ENCODE results near the gene ARHGAP12. TPM values are rescaled to one million over a fixed set of nuclear protein-coding genes. Genes with fewer than 3 reads are reported as not detected.

ARHGAP12 gene
- polyA plus RNA-seq, 1 of the 3 experiments (the other 2 are of a cell fraction) = 8.6 TPM

DNA sequence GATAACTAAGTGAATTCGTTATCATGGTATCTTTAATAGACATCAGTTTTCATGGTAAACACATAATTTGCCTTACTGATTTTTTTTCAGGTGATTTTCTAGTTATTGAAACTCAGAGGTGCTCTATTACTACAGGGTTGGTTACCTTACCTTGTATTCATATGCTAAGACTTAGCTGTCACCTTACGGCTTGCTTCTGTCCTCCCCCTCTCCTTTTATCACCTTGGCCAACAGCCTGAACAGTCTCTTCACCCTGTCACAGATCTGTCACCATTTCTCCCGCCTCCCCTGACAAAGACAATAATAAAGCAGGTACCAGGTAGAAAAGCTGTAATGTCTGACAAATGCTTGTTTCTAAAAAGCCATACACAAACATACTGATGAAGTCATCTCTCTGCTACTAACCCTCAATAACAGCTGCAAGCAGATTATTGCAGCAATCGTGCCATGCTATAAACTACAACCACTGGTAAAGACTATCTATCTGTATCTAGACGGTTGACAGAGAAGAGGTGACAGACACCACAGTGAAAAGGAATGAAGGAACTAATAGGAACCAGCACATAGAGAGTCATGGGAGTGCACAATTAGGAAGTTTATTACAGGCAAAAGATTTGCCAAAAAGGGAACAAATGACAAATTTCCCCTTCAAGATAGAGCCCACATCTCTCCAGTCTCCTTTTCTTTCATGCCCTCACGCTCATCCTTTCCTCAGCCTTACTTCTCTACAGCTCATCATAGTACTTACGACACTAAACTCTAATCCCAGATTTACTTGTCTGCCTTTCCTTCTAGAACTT lies 57.2 kb downstream of the ARHGAP12 start (continued):
- TF ChIP-seq, protein P1, sequence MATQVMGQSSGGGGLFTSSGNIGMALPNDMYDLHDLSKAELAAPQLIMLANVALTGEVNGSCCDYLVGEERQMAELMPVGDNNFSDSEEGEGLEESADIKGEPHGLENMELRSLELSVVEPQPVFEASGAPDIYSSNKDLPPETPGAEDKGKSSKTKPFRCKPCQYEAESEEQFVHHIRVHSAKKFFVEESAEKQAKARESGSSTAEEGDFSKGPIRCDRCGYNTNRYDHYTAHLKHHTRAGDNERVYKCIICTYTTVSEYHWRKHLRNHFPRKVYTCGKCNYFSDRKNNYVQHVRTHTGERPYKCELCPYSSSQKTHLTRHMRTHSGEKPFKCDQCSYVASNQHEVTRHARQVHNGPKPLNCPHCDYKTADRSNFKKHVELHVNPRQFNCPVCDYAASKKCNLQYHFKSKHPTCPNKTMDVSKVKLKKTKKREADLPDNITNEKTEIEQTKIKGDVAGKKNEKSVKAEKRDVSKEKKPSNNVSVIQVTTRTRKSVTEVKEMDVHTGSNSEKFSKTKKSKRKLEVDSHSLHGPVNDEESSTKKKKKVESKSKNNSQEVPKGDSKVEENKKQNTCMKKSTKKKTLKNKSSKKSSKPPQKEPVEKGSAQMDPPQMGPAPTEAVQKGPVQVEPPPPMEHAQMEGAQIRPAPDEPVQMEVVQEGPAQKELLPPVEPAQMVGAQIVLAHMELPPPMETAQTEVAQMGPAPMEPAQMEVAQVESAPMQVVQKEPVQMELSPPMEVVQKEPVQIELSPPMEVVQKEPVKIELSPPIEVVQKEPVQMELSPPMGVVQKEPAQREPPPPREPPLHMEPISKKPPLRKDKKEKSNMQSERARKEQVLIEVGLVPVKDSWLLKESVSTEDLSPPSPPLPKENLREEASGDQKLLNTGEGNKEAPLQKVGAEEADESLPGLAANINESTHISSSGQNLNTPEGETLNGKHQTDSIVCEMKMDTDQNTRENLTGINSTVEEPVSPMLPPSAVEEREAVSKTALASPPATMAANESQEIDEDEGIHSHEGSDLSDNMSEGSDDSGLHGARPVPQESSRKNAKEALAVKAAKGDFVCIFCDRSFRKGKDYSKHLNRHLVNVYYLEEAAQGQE (IDR thresholded peaks at IDR 0.05; ENCODE audit: low read depth, low read length) = no peak
- TF ChIP-seq, protein P2, sequence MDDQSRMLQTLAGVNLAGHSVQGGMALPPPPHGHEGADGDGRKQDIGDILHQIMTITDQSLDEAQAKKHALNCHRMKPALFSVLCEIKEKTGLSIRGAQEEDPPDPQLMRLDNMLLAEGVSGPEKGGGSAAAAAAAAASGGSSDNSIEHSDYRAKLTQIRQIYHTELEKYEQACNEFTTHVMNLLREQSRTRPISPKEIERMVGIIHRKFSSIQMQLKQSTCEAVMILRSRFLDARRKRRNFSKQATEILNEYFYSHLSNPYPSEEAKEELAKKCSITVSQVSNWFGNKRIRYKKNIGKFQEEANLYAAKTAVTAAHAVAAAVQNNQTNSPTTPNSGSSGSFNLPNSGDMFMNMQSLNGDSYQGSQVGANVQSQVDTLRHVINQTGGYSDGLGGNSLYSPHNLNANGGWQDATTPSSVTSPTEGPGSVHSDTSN (IDR thresholded peaks at IDR 0.05) = no peak

DNA sequence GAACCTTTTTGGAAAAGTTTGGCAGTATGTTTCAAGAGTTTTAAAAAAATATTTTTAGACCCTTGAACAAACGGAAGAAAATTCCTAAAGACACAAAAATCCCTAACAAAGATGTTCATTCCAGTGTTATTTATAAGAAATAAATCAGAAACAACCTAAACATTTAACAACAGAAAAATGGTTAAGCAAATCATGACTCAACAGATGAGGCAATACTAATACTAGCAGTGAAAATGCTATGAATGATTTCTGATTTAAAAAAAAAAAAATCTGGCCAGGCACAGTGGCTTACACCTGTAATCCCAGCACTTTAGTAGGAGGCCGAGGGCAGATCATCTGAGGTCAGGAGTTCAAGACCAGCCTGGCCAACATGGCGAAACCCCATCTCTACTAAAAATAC lies 61.0 kb downstream of the ARHGAP12 start:
- H3K79me2 ChIP-seq (ENCODE audit: insufficient read depth) = peaks cover 83% of the 10 kb centered on the region
- POLR2A ChIA-PET = no interaction called here
- TF ChIP-seq TCF12 (IDR thresholded peaks at IDR 0.05) (no peak), FOSL2 (IDR thresholded peaks at IDR 0.05; ENCODE audit: borderline replicate concordance, low read depth) (0 out of 2 replicates have a peak, but pooled peaks have one; percentile 5)

DNA sequence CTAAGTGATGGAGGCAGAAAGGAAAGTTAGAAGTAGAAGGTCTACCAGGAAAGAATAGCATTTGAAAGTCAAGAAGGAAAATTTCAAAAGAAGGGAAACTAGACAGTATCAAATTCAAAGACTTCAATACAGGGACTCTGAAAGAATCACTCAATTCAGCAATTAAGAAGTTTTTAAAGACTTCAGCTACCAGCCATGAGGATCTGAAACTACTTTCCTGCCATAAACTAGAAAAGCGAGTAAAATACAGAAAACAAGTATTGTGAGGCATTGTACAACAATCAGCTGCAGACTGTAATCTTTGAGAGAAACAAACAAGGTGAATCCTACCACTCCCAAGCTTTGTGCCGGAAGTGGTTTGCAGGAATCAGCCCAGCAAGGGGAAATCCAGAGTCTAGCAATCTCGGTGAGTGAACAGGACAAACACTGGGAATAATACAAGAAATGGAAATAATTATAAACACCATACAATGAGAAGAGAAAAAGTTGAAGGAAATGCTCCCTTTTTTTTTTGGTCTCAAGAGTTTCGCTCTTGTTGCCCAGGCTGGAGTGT lies 62.4 kb downstream of the ARHGAP12 start:
- Histone ChIP-seq H2AFZ (ENCODE audit: low read depth) (no peak overlapping the region), H3K36me3 (replicated peaks in 1 of 2; ENCODE audit: control insufficient read depth in 1 of 2, insufficient read depth in 2 of 2, low read length in 1 of 2) (peaks cover 2 to 7% of the 10 kb centered on the region in 2 experiments), H3K9me2 (no peaks in the 10 kb centered on the region), H3K9ac (no peak overlapping the region), H3K4me1 (ENCODE audit: control insufficient read depth in 1 of 2, insufficient read depth in 2 of 2, low read depth in 1 of 2, low read length in 1 of 2) (peaks cover 3 to 16% of the 10 kb centered on the region in 2 experiments; a peak in 3 of 4 replicates), H3K79me2 (ENCODE audit: insufficient read depth) (peaks cover 81% of the 10 kb centered on the region), H3K27me3 (ENCODE audit: insufficient read depth) (no peaks in the 10 kb centered on the region), H4K20me1 (ENCODE audit: insufficient read depth) (peaks cover 47% of the 10 kb centered on the region), H3F3A (replicated peaks; ENCODE audit: insufficient read depth) (peaks cover 12% of the 10 kb centered on the region), H3K4me3 (ENCODE audit: low read depth in 2 of 2, low read length in 1 of 2) (no peak overlapping the region), H3K27ac (ENCODE audit: low read depth in 2 of 2, low read length in 1 of 2) (no peak overlapping the region), H3K4me2 (no peak overlapping the region), H3K9me3 (no peaks in the 10 kb centered on the region)
- no peak for DNase-seq
- CTCF ChIA-PET = interaction anchor here (1.0 kb wide), 1 partner anchor 16 kb away, joined by 3 read pairs; no protein-coding TSS in a partner anchor
- TF ChIP-seq GATA2 (CRISPR knock-in tag; IDR thresholded peaks at IDR 0.05) = no peak
- TF ChIP-seq, protein P3, sequence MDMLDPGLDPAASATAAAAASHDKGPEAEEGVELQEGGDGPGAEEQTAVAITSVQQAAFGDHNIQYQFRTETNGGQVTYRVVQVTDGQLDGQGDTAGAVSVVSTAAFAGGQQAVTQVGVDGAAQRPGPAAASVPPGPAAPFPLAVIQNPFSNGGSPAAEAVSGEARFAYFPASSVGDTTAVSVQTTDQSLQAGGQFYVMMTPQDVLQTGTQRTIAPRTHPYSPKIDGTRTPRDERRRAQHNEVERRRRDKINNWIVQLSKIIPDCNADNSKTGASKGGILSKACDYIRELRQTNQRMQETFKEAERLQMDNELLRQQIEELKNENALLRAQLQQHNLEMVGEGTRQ (IDR thresholded peaks at IDR 0.05; ENCODE audit: borderline replicate concordance, low read depth, low read length) = no peak
- no peak for TF ChIP-seq RAD21 (IDR thresholded peaks at IDR 0.05; ENCODE audit: low read length)
- TF ChIP-seq CHD2 (IDR thresholded peaks at IDR 0.05; ENCODE audit: low read length, partially characterized antibody) = no peak
- TF ChIP-seq JUND (IDR thresholded peaks at IDR 0.05) = no peak
- no peak for TF ChIP-seq YY1 (IDR thresholded peaks at IDR 0.05; ENCODE audit: low read depth)
- TF ChIP-seq RCOR1 (IDR thresholded peaks at IDR 0.05; ENCODE audit: low read length) = no peak
- no peak for TF ChIP-seq NRF1 (IDR thresholded peaks at IDR 0.05; ENCODE audit: low read depth, low read length)
- TF ChIP-seq, protein P4, sequence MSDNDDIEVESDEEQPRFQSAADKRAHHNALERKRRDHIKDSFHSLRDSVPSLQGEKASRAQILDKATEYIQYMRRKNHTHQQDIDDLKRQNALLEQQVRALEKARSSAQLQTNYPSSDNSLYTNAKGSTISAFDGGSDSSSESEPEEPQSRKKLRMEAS (IDR thresholded peaks at IDR 0.05; ENCODE audit: low read depth) = no peak
- TF ChIP-seq MEF2A (IDR thresholded peaks at IDR 0.05; ENCODE audit: borderline replicate concordance, low read depth) = no peak
- TF ChIP-seq, protein P2 (IDR thresholded peaks at IDR 0.05) = no peak
- TF ChIP-seq POLR2AphosphoS5 (IDR thresholded peaks at IDR 0.05; ENCODE audit: low read depth, low read length) = no peak
- POLR2A ChIA-PET = no interaction called here
- 87% methylated on average over 4 of the region's 4 CpGs for WGBS (ENCODE audit: low lambda C conversion rate)

More for the DNA sequence above, 61.0 kb downstream of the ARHGAP12 start:
- Histone ChIP-seq H3K9me2 (no peaks in the 10 kb centered on the region), H3K27me3 (ENCODE audit: insufficient read depth) (no peaks in the 10 kb centered on the region), H3K4me1 (ENCODE audit: control insufficient read depth in 1 of 2, insufficient read depth in 2 of 2, low read depth in 1 of 2, low read length in 1 of 2) (peaks cover 2 to 12% of the 10 kb centered on the region in 2 experiments; a peak in 3 of 4 replicates), H3K36me3 (replicated peaks in 1 of 2; ENCODE audit: control insufficient read depth in 1 of 2, insufficient read depth in 2 of 2, low read length in 1 of 2) (peaks cover 0 to 3% of the 10 kb centered on the region in 2 experiments), H4K20me1 (ENCODE audit: insufficient read depth) (peaks cover 52% of the 10 kb centered on the region), H2AFZ (ENCODE audit: low read depth) (no peak overlapping the region), H3K4me3 (ENCODE audit: low read depth in 2 of 2, low read length in 1 of 2) (no peak overlapping the region), H3K9ac (no peak overlapping the region), H3K27ac (ENCODE audit: low read depth in 2 of 2, low read length in 1 of 2) (no peak overlapping the region), H3K9me3 (no peaks in the 10 kb centered on the region), H3K4me2 (no peak overlapping the region), H3F3A (replicated peaks; ENCODE audit: insufficient read depth) (peaks cover 12% of the 10 kb centered on the region)
- no peak for DNase-seq
- WGBS (ENCODE audit: low lambda C conversion rate) = 80% methylated on average over 2 of the region's 3 CpGs
- CTCF ChIA-PET = no interaction called here
